H1 (cell line): Measurements from ENCODE around the gene SEC24A. TPM values are rescaled to one million over a fixed set of nuclear protein-coding genes. Genes with fewer than 3 reads are reported as not detected.
"Not testable (repeated sequence)": the region's sequence is repeated elsewhere in the genome, so short reads cannot be mapped to it uniquely, and the experiment has no call there.

ENCODE experiments used
- CTCF ChIA-PET: fragments of 300-600 bp; sonication (Branson Sonifier 250); formaldehyde crosslinking; loops from one replicate; lab custom pipeline; 2021; ENCODE audit not compliant: partially characterized antibody; lab: Charles Lee
- POLR2A ChIA-PET: fragments of 300-600 bp; sonication (Branson Sonifier 250); formaldehyde crosslinking; loops from one replicate; lab custom pipeline; 2021; ENCODE audit warnings: inconsistent platforms; ENCODE audit not compliant: partially characterized antibody; lab: Charles Lee
- DNase-seq, 2 experiments: peaks; one replicate each; pipeline versions ENCODE4 v3.0.0 to v3.0.0-alpha.2; 2010 to 2022; ENCODE audit warnings: low spot score in 2 of 2, low read depth in 1 of 2, mixed read lengths in 1 of 2
- FAIRE-seq: peaks from 2 replicates; lab custom pipeline; 2011; peaks lifted over from hg19 to GRCh38; lab: Jason Lieb, UNC
- H2AFZ ChIP-seq: 2 replicates; pipeline ENCODE4 v1.8.1; 2012; ENCODE audit warnings: low read length, inconsistent platforms
- H2AK5ac ChIP-seq: 2 replicates; pipeline ENCODE4 v1.6.1; 2013; ENCODE audit warnings: low read depth, low read length
- H2BK120ac ChIP-seq: replicated peaks from 2 replicates; pipeline ENCODE3; 2013; ENCODE audit warnings: low read depth, low read length, inconsistent platforms
- H2BK12ac ChIP-seq: 2 replicates; pipeline ENCODE4 v1.6.1; 2013; ENCODE audit warnings: low read depth, low read length
- H2BK15ac ChIP-seq: 2 replicates; pipeline ENCODE4 v1.6.1; 2013; ENCODE audit warnings: low read length
- H2BK20ac ChIP-seq: 2 replicates; pipeline ENCODE4 v1.6.1; 2013; ENCODE audit warnings: low read length
- H2BK5ac ChIP-seq: 2 replicates; pipeline ENCODE4 v1.6.1; 2013; ENCODE audit warnings: low read depth, low read length
- H3K14ac ChIP-seq: 2 replicates; pipeline ENCODE4 v1.6.1; 2013; ENCODE audit warnings: inconsistent platforms; ENCODE audit not compliant: insufficient read length
- H3K18ac ChIP-seq: 2 replicates; pipeline ENCODE4 v1.6.1; 2013; ENCODE audit warnings: low read length; ENCODE audit errors: extremely low read depth
- H3K23ac ChIP-seq: 2 replicates; pipeline ENCODE4 v1.6.1; 2013; ENCODE audit warnings: inconsistent platforms; ENCODE audit not compliant: insufficient read length
- H3K23me2 ChIP-seq: 2 replicates; pipeline ENCODE4 v1.6.1; 2013; ENCODE audit warnings: low read depth, low read length
- H3K27ac ChIP-seq: 2 replicates; pipeline ENCODE4 v1.6.1; 2011; ENCODE audit warnings: low read depth, low read length, inconsistent platforms
- H3K27me3 ChIP-seq, 4 experiments: replicated peaks in 1 of 4; 1 replicate in 1 of 4; 2 replicates in 3 of 4; pipeline versions ENCODE4 v1.6.1 to v1.8.1; 2011 to 2013; ENCODE audit warnings: low read length in 3 of 4, mild to moderate bottlenecking in 3 of 4, inconsistent platforms in 2 of 4, mixed read lengths in 2 of 4, moderate library complexity in 1 of 4; ENCODE audit not compliant: control insufficient read depth in 3 of 4, insufficient read depth in 3 of 4; ENCODE audit errors: extremely low read depth in 1 of 4
- H3K36me3 ChIP-seq, 4 experiments: 2 replicates each; pipeline versions ENCODE4 v1.6.1 to v1.8.1; 2011 to 2013; ENCODE audit warnings: mild to moderate bottlenecking in 4 of 4, low read length in 3 of 4, moderate library complexity in 2 of 4, control low read depth in 1 of 4, inconsistent platforms in 1 of 4; ENCODE audit not compliant: insufficient read depth in 4 of 4, control insufficient read depth in 2 of 4
- H3K4ac ChIP-seq: replicated peaks from 2 replicates; pipeline ENCODE3; 2013; ENCODE audit warnings: low read length, low read depth, mixed read lengths, inconsistent platforms; ENCODE audit not compliant: insufficient read length
- H3K4me1 ChIP-seq, 4 experiments: replicated peaks in 1 of 4; 1 replicate in 1 of 4; 2 replicates in 3 of 4; pipeline versions ENCODE4 v1.6.1 to v1.8.1; 2011 to 2013; ENCODE audit warnings: low read length in 3 of 4, inconsistent platforms in 2 of 4, mixed read lengths in 1 of 4; ENCODE audit not compliant: insufficient read depth in 4 of 4, control insufficient read depth in 3 of 4
- H3K4me2 ChIP-seq, 2 experiments: 2 replicates each; pipeline versions ENCODE4 v1.6.1 to v1.8.1; 2011 to 2013; ENCODE audit warnings: low read depth in 2 of 2, low read length in 2 of 2, control low read depth in 1 of 2, inconsistent platforms in 1 of 2, mild to moderate bottlenecking in 1 of 2; ENCODE audit not compliant: insufficient read depth in 1 of 2
- H3K4me3 ChIP-seq, 4 experiments: fragments of 200-600, 300-600 bp in 1 of 4; sonication (generic), shearing (Covaris generic), sonication (Bioruptor Twin) in 1 of 4; 2 replicates each; pipeline versions ENCODE4 v1.5.1 to v1.8.1; 2011 to 2016; ENCODE audit warnings: low read length in 4 of 4, low read depth in 3 of 4, control low read depth in 2 of 4, inconsistent platforms in 2 of 4, mild to moderate bottlenecking in 2 of 4, mixed read lengths in 1 of 4, moderate library complexity in 1 of 4; ENCODE audit not compliant: insufficient read depth in 2 of 4; ENCODE audit errors: extremely low read depth in 1 of 4
- H3K56ac ChIP-seq: replicated peaks from 2 replicates; pipeline ENCODE3; 2013; ENCODE audit warnings: low read depth, mild to moderate bottlenecking, mixed read lengths, low read length, inconsistent platforms; ENCODE audit not compliant: insufficient read length
- H3K79me1 ChIP-seq: 2 replicates; pipeline ENCODE4 v1.6.1; 2013; ENCODE audit warnings: low read depth, low read length, control low read depth
- H3K79me2 ChIP-seq, 2 experiments: 2 replicates each; pipeline versions ENCODE4 v1.6.1 to v1.8.1; 2012 to 2013; ENCODE audit warnings: low read length in 2 of 2, mild to moderate bottlenecking in 2 of 2, inconsistent platforms in 1 of 2; ENCODE audit not compliant: insufficient read depth in 2 of 2, control insufficient read depth in 1 of 2
- H3K9ac ChIP-seq, 4 experiments: replicated peaks in 1 of 4; 1 replicate in 1 of 4; 2 replicates in 3 of 4; pipeline versions ENCODE4 v1.6.1 to v1.8.1; 2011 to 2013; ENCODE audit warnings: low read depth in 3 of 4, low read length in 3 of 4, control low read depth in 2 of 4, mild to moderate bottlenecking in 2 of 4, moderate library complexity in 2 of 4, inconsistent platforms in 1 of 4; ENCODE audit errors: extremely low read depth in 1 of 4
- H3K9me3 ChIP-seq, 2 experiments: 2 replicates each; pipeline versions ENCODE4 v1.6.1 to v1.8.1; 2012 to 2013; ENCODE audit warnings: mild to moderate bottlenecking in 2 of 2, moderate library complexity in 2 of 2, control low read depth in 1 of 2, inconsistent platforms in 1 of 2, low read depth in 1 of 2, low read length in 1 of 2, mixed read lengths in 1 of 2; ENCODE audit not compliant: insufficient read depth in 2 of 2
- H4K20me1 ChIP-seq, 2 experiments: replicated peaks in 1 of 2; 2 replicates each; pipeline versions ENCODE3 to v1.8.1; 2011 to 2013; ENCODE audit warnings: inconsistent platforms in 2 of 2, low read length in 2 of 2, mild to moderate bottlenecking in 1 of 2; ENCODE audit not compliant: insufficient read depth in 2 of 2, control insufficient read depth in 1 of 2
- H4K5ac ChIP-seq: 2 replicates; pipeline ENCODE4 v1.6.1; 2013; ENCODE audit warnings: low read length, low read depth, mixed read lengths, inconsistent platforms; ENCODE audit not compliant: insufficient read length
- H4K8ac ChIP-seq: 2 replicates; pipeline ENCODE4 v1.8.0; 2013; ENCODE audit warnings: mild to moderate bottlenecking, moderate library complexity, low read length, inconsistent platforms; ENCODE audit not compliant: insufficient read depth; ENCODE audit errors: extremely low read depth
- H4K91ac ChIP-seq: replicated peaks from 2 replicates; pipeline ENCODE3; 2013; ENCODE audit warnings: low read length, mixed read lengths, inconsistent platforms; ENCODE audit not compliant: insufficient read length
- JUND ChIP-seq: IDR thresholded peaks from 2 replicates; pipeline ENCODE4 v1.6.1; 2011; ENCODE audit warnings: mild to moderate bottlenecking, improper control_type of control experiment, low read length
- RXRA ChIP-seq: IDR thresholded peaks from 2 replicates; pipeline ENCODE4 v1.6.1; 2011; ENCODE audit warnings: low read depth, mild to moderate bottlenecking, low read length, moderate library complexity; ENCODE audit not compliant: insufficient read depth
- TCF12 ChIP-seq: IDR thresholded peaks from 2 replicates; pipeline ENCODE4 v1.6.1; 2011; ENCODE audit warnings: low read depth, mild to moderate bottlenecking, low read length
- WGBS, 2 experiments: shearing (Covaris generic) in 1 of 2; methylation state at CpG; one replicate each; pipeline versions ENCODE4 v1.1.6 to v1.1.7; 2013 to 2015; ENCODE audit warnings: low lambda C conversion rate in 2 of 2, mixed read lengths in 2 of 2, inconsistent platforms in 1 of 2, low coverage in 1 of 2, missing lambda C conversion rate in 1 of 2; ENCODE audit not compliant: insufficient replicate concordance in 2 of 2, insufficient coverage in 1 of 2, insufficient read length in 1 of 2; ENCODE audit errors: extremely low coverage in 1 of 2, missing lambda C conversion rate in 1 of 2; 5-methylcytosine and 5-hydroxymethylcytosine counted together
- polyA plus RNA-seq, 7 experiments: library from polyadenylated mRNA; depleted of rRNA in 3 of 7; stranded (reverse) in 5 of 7; unstranded in 2 of 7; fragments of >200 nt in 5 of 7; fragments of 200-250 nt in 2 of 7; gene quantifications; 1 replicate in 5 of 7; 2 replicates in 1 of 7; 4 replicates in 1 of 7; pipeline versions ENCODE4 v1.2.1 to v1.2.3, GENCODE V29; 2011 to 2013; ENCODE audit warnings: missing spikeins in 2 of 7, mixed read lengths in 2 of 7
- total RNA-seq: library from RNA; stranded (reverse); fragmentation: NEBNext Ultra II Directional; extraction: Animal tissue kit (Norgen Biotek cat#: 25700); gene quantifications from 2 replicates; pipeline ENCODE4 v1.2.1, GENCODE V29; 2021

The SEC24A gene
- total and polyA plus RNA-seq, 2 of the 8 experiments (the other 6 are each of a cell fraction or from before 2014, with no cell fraction given), result 18.8 to 33.7 TPM

GRCh38 chr5:134648425-134649162 is at the start of gene SEC24A (continued):
- TF ChIP-seq RXRA (no peak), TCF12 (no peak), JUND (0 out of 2 replicates have a peak, but pooled peaks have one; percentile 31)
- TF ChIP-seq, all 59 proteins: peak for 23

- H3K56ac ChIP-seq, H3K9me3 ChIP-seq, H4K91ac ChIP-seq, H3K23ac ChIP-seq, H4K8ac ChIP-seq, H3K4me2 ChIP-seq, H3K36me3 ChIP-seq, H2BK20ac ChIP-seq, H2BK12ac ChIP-seq, H2BK120ac ChIP-seq, H3K4me1 ChIP-seq, DNase-seq, H2AK5ac ChIP-seq, H3K18ac ChIP-seq, H3K9ac ChIP-seq, H3K14ac ChIP-seq, H2AFZ ChIP-seq, H2BK15ac ChIP-seq, H3K4ac ChIP-seq, H3K23me2 ChIP-seq, H4K5ac ChIP-seq, H3K27ac ChIP-seq, FAIRE-seq, H3K79me1 ChIP-seq, H4K20me1 ChIP-seq, H3K4me3 ChIP-seq, H3K79me2 ChIP-seq, H2BK5ac ChIP-seq, H3K27me3 ChIP-seq: not testable (repeated sequence)
- ChIA-PET CTCF (interaction anchor here (0.6 to 6.2 kb wide), 5 partner anchors 12 to 114 kb away, joined by 3 to 48 read pairs (median 4); no protein-coding TSS in a partner anchor), POLR2A (interaction anchor here (0.9 kb wide), 1 partner anchor 9 kb away, joined by 7 read pairs; no protein-coding TSS in a partner anchor)
- 77% methylated on average over 3 of the region's 3 CpGs; no CpG with 5 or more reads in 1 of the 2 experiments for WGBS, 2 experiments
Observed at GRCh38 chr5:134599820-134600219, 48.8 kb upstream of the SEC24A start.
